ENCODE measurements around the gene SGSM2.

The SGSM2 gene, protein sequence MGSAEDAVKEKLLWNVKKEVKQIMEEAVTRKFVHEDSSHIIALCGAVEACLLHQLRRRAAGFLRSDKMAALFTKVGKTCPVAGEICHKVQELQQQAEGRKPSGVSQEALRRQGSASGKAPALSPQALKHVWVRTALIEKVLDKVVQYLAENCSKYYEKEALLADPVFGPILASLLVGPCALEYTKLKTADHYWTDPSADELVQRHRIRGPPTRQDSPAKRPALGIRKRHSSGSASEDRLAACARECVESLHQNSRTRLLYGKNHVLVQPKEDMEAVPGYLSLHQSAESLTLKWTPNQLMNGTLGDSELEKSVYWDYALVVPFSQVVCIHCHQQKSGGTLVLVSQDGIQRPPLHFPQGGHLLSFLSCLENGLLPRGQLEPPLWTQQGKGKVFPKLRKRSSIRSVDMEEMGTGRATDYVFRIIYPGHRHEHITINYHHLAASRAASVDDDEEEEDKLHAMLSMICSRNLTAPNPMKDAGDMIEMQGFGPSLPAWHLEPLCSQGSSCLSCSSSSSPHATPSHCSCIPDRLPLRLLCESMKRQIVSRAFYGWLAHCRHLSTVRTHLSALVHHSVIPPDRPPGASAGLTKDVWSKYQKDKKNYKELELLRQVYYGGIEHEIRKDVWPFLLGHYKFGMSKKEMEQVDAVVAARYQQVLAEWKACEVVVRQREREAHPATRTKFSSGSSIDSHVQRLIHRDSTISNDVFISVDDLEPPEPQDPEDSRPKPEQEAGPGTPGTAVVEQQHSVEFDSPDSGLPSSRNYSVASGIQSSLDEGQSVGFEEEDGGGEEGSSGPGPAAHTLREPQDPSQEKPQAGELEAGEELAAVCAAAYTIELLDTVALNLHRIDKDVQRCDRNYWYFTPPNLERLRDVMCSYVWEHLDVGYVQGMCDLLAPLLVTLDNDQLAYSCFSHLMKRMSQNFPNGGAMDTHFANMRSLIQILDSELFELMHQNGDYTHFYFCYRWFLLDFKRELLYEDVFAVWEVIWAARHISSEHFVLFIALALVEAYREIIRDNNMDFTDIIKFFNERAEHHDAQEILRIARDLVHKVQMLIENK

DNA sequence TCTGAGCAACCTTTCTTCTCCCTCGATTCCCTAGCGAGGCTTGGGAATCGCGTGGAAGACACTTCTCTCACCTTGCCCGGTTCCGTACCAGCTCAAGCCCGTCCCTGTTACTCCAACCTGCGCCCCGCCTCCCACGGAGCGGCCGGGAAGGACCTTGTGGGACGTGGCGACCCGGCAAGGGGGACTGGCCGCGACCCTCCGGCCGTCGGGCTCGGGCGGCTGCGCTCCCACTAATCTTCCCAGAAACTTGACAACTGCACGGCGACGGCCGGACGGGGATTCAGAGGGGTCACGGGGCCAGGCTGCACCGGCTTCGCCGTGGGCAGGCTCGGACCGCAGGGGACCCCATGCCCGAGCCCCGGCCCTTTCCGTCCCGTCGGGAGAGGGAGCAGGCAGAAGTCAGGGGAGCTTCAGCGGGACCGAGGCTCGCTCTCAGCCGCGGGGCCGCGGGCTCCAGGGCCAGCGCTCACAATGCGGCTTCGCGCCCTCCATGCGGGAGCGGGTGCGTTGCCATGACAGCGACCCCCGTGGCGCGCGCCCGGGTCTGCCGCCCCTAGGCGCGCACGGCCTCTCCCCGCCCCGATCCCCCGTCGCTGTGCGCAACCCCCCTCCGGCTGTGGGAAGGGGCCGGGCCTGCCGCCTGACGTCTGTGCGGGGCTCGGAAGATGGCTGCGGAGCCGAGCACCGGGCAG lies at the start of gene SGSM2:
Gene SGSM2 (plus strand): TSS at position 650 of the 692 bp plus-strand sequence. CDS start 188 bp downstream, outside the sequence.
- no peak for TF ChIP-seq POLR2A (IDR thresholded peaks at IDR 0.05; ENCODE audit: low read length)
- TF ChIP-seq GATA1 (IDR thresholded peaks at IDR 0.05; ENCODE audit: low read depth, low read length): no peak
- DNase-seq: peak; percentile 68

DNA sequence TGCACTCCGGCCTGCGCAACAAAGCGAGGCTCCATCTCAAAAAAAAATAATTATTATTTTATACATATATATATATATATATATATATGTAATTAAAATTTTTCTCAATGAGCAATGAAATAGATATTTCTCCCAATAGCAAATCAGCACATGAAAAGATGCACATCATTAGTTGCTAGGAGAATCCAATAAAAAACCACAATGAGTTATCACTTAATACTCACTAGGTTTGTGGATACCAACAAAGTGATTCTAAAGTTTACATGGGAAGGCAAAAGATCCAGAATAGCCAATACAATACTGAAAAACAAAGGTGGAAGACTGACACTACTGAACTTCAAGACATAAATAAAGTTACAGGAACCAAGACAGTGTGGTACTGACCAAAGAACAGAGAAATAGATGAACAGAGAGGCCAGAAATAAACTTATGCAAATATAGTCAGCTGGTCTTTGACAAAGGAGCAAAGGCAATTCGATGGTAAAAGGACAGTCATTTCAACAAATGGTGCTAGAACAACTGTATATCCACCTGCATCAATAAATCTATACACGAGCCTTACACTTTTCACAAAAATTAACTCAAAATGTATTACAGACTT lies 47.3 kb upstream of the SGSM2 start:
- no peak for DNase-seq
- no peak for TF ChIP-seq POLR2A (IDR thresholded peaks at IDR 0.05; ENCODE audit: low read length)
- TF ChIP-seq GATA1 (IDR thresholded peaks at IDR 0.05; ENCODE audit: low read depth, low read length): no peak

DNA sequence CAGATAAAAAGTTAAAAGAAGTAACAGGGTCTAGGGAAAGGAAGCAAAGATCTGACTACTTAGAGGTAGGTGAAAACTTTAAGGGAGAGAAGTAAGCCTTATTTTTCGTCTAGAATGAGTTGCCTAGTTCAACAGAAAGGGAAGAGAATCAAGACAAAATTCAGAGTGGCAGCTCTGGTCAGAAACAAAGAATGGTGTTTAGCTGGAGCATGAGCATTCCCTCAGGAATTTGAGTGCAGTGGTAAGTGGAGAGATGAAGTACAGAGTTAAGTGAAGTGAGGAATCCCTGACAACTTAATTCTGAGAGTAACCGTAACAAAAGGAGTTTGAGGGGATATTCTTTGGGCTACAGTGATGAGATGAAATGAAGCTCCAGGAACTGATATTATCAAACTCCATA lies 45.2 kb upstream of the SGSM2 start:
- TF ChIP-seq POLR2A (IDR thresholded peaks at IDR 0.05; ENCODE audit: low read length) (no peak), GATA1 (IDR thresholded peaks at IDR 0.05; ENCODE audit: low read depth, low read length) (no peak)
- no peak for DNase-seq

DNA sequence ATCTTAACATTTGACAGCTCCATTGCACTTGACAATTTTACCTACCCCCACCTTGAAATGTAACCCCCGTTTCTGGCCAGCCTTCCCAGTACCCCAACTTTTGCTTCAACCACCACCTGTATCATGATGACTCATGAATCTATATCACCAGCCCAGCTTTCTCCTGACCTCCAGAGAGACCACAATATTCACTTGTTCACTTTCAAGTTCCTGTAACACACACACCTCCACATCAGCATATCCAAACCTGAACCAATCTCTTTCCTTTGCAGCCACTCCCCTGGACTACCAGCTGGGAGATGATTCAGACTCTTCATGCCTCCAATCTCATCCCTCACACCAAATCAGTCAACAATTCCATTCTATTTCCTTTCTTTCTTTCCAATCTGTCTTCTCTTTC lies 41.7 kb upstream of the SGSM2 start:
- no peak for TF ChIP-seq GATA1 (IDR thresholded peaks at IDR 0.05; ENCODE audit: low read depth, low read length)
- TF ChIP-seq POLR2A (IDR thresholded peaks at IDR 0.05; ENCODE audit: low read length): no peak
- DNase-seq: no peak

DNA sequence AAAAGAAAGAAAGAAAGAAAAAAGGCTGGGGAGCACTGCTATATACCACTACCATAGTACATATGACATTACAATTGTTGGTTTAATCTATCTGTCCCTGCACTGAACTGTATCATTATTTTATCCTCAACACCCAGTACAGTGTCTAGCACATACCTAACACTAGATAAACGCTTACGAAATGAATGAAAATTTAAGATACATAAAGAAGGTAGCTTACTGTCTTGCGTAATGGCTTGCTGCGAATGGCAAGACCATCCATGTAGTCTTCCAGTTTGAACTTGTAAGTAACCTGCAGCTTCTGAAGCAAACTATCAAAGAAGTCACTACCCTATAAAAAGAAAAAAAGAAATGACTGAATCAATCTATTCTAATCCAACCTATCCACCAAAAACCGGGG lies 40.3 kb upstream of the SGSM2 start:
- TF ChIP-seq POLR2A (IDR thresholded peaks at IDR 0.05; ENCODE audit: low read length) (no peak), GATA1 (IDR thresholded peaks at IDR 0.05; ENCODE audit: low read depth, low read length) (no peak)
- DNase-seq: no peak

DNA sequence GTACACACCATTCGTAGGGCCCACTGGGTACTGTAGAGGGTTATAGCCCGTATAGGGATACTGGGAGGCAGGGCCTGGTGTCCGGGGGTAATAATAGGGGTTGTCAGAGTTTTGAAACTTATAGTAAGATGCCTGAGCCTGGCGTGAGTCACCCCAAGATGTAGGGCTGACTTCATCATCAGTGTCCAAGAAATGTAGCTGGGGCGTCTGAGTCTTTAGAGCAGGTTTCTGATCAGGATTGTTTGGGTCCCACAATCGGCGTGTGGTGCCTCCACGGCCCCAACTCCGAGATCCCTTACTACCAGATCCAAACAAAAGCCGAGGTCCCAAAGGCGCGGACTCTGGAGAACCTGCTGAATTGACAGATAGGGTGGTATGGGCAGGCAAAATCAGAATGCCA lies 38.2 kb upstream of the SGSM2 start:
- no peak for DNase-seq
- TF ChIP-seq POLR2A (IDR thresholded peaks at IDR 0.05; ENCODE audit: low read length): no peak

DNA sequence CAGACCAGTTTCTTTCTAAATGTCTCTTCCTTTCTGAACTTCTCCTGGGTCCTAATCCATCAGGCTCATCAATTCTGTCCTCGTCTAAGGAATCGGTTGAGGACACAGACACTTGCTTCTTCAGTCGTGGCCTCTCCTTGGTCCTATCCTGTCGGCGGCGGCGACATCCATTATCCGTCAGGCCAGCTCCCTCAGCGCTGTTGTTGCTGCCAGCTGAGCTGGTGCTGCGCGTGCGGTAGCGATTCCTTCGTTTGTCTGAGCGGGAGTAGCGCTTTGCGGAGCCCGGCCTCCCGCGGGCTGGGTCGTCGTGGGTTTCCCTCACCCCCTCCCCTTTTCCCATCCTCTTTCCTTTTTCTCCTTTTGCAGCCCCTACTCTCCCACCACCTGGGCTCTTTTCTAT lies 37.5 kb upstream of the SGSM2 start:
- no peak for DNase-seq
- TF ChIP-seq GATA1 (IDR thresholded peaks at IDR 0.05; ENCODE audit: low read depth, low read length) (no peak), POLR2A (IDR thresholded peaks at IDR 0.05; ENCODE audit: low read length) (no peak)

DNA sequence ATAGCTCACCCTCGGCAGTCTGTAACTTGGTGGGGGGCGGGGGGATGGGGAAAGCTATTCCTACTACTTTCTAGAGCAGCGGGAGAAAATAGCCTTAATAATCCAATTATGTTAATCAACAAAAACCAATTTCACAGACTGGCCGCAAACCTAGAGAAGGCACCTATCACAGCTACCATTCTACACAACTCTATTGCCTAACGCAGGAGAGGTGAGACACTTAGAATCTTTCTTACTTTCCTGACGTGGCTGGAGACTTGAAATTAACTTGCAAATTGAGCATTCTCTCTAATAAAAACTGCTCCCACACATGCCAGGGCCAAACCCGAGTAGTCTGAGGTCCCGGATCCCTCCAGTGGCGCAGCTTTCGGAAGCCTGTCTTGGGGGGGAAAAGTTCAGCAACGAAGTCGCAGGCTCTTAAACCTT lies 34.5 kb upstream of the SGSM2 start:
- peak in 1 of 2 experiments; percentile 57 for DNase-seq
- no peak for TF ChIP-seq GATA1 (IDR thresholded peaks at IDR 0.05; ENCODE audit: low read depth, low read length)

DNA sequence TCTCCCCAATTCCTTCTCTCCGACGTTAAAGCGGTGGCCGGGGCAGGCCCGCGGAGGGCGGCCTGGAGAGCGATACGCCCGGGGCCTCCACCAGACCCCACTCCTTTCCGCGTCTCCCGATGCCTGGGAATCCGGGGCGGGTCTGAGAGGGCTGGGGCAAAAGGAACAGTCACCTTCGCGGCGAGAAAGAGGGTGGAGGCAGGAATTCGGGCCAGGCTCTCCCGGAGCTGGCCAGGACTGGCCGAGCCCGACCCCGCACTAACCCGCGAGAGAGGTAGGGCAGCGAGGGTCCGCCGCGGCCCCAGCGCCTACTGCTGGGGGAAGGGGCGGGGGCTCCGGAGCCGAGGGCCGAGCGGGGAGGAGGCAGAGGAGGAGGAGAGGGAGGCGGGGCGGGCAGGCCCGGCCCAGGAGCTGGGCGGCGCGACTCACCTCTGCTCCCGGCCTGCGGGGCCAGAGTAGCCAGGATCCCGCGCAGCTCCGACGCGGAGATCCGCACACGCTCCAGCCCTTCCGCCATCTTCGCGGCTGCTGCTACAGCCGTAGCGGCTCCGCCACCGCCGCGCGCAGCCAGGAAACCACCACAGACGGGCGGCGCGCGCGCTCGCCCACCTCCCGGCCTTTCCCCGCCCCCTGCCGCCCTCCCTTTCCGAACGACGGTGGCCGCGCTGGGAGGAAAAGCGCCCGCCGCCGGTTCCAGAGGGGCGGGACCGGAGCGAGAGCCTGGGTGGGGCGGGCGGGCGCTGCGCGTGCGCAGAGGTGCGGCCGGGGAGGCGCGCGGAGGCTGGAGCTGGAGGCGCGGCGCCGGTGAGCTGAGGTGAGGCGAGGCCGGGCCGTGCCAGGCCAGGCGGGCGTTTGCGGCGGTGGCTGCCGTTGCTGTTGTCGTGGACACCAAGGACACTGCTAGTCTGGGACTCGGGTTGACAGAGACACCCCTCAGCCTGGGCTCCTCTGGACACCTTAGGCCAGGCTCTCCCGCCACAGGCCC lies 33.8 kb upstream of the SGSM2 start, which contains the start of the genes SMG6 and SRR:
Gene SMG6 (minus strand): TSS at position 582 of the 985 bp plus-strand sequence. CDS start 65 bp downstream, at position 517.
Gene SRR (plus strand): TSS at position 747 of the 985 bp plus-strand sequence. CDS start 11,611 bp downstream, outside the sequence.
- DNase-seq: peak; percentile 94 to 97
- TF ChIP-seq GATA1 (IDR thresholded peaks at IDR 0.05; ENCODE audit: low read depth, low read length): no peak
- peak; percentile 59 for TF ChIP-seq POLR2A (IDR thresholded peaks at IDR 0.05; ENCODE audit: low read length)

DNA sequence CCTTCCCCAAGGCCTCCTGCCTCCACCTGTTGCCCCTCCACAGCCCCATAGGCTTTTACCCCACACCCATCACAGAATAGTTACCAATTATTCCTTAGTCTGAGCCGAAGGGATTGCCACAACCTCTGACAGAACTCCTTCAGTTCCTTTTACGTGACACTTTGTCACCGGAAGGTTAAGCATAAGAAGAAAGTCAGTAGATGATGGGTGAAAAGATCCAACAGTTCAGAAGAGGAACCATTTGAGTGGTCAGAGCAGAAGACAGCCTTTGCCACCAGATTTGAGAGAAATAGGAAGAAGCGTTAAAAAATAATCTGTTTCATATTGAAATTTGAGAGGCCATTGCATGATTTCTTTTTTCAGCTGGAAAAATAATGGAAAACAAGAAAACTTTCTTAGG lies 32.4 kb upstream of the SGSM2 start:
- DNase-seq: no peak
- TF ChIP-seq GATA1 (IDR thresholded peaks at IDR 0.05; ENCODE audit: low read depth, low read length) (no peak), POLR2A (IDR thresholded peaks at IDR 0.05; ENCODE audit: low read length) (no peak)

DNA sequence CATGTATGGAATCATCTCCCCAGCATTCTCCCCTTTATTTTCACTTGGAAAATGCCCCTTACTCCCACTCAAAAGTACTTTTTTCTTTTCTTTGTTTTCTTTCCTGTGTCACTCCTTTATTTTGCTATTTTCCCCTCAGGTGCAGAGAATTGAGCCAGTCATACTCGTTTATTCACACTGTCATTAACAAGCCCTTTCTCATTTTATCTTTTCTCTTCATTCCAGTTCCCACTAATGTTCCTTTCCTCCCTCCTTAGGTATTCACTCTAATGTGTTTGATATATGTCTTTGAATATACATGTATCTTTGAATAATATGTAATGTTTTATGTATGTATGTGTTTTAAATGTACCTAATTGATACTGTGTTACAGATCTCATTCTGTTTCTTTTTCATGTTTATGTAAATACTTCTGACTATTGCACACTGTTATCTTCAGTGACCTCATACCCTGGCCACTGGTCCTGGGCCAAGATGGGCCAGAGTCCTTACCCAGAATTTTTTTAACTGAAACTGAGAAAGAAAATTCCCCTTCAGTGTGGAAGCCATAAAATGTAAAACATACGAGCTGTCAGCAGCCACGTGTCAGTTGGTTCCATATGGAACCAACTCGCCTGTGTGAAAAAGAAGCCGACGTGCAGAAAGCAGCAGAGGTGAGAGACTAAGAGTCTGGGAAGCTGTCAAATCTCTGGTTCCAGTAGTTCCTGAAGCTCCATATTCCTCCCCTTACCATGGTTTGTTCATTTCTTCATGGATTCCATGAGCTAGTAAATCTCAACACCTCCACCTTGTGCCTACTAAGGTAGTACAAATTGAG lies 27.8 kb upstream of the SGSM2 start:
- TF ChIP-seq POLR2A (IDR thresholded peaks at IDR 0.05; ENCODE audit: low read length) (no peak), GATA1 (IDR thresholded peaks at IDR 0.05; ENCODE audit: low read depth, low read length) (no peak)
- DNase-seq: peak; percentile 16 to 71

Data from erythroblast (primary cell).